Loucy (cell line): Measurements from ENCODE around the gene PLCD3.

Experiments used
- H2AFZ ChIP-seq: fragments of 200-600 bp; sonication (generic); 2 replicates; pipeline ENCODE4 v1.6.0; 2016; ENCODE audit warnings: antibody characterized with exemption, mild to moderate bottlenecking, low read length, moderate library complexity
- H3F3A ChIP-seq: fragments of 200-600 bp; 2 replicates; pipeline ENCODE4 v1.6.0; 2016; ENCODE audit warnings: antibody characterized with exemption, low read depth, mild to moderate bottlenecking
- H3K27me3 ChIP-seq: fragments of 200-600 bp; sonication (generic); 2 replicates; pipeline ENCODE4 v1.6.1; 2014; ENCODE audit warnings: low read length, mild to moderate bottlenecking; ENCODE audit not compliant: insufficient read depth, poor library complexity, severe bottlenecking
- H3K36me3 ChIP-seq: fragments of 200-600 bp; sonication (generic); 2 replicates; pipeline ENCODE4 v1.6.1; 2016; ENCODE audit warnings: low read length; ENCODE audit not compliant: insufficient read depth
- H3K4me1 ChIP-seq: fragments of 200-600 bp; sonication (generic); 2 replicates; pipeline ENCODE4 v1.5.1; 2014; ENCODE audit warnings: low read length, mild to moderate bottlenecking; ENCODE audit not compliant: insufficient read depth, poor library complexity, severe bottlenecking
- H3K4me2 ChIP-seq: fragments of 200-600 bp; sonication (generic); 2 replicates; pipeline ENCODE4 v1.6.0; 2014; ENCODE audit warnings: antibody characterized with exemption, low read length, low read depth, mild to moderate bottlenecking; ENCODE audit not compliant: poor library complexity, severe bottlenecking
- H3K4me3 ChIP-seq: fragments of 200-600 bp; sonication (generic); 2 replicates; pipeline ENCODE4 v1.5.1; 2014; ENCODE audit warnings: low read length, mild to moderate bottlenecking, mixed read lengths; ENCODE audit not compliant: poor library complexity, severe bottlenecking
- H3K79me2 ChIP-seq: fragments of 200-600 bp; sonication (generic); 2 replicates; pipeline ENCODE4 v1.6.1; 2014; ENCODE audit warnings: low read length; ENCODE audit not compliant: insufficient read depth
- H3K9ac ChIP-seq: fragments of 200-600 bp; sonication (generic); 2 replicates; pipeline ENCODE4 v1.6.0; 2014; ENCODE audit warnings: mild to moderate bottlenecking, low read depth, low read length, moderate library complexity; ENCODE audit not compliant: poor library complexity, severe bottlenecking
- H3K9me2 ChIP-seq: fragments of 200-600 bp; sonication (generic); replicated peaks from 2 replicates; pipeline ENCODE4 v1.6.1; 2016; ENCODE audit warnings: low read depth, low read length, mixed read lengths
- H3K9me3 ChIP-seq: fragments of 200-600 bp; sonication (generic); 2 replicates; pipeline ENCODE4 v1.6.1; 2014; ENCODE audit warnings: mild to moderate bottlenecking, antibody characterized with exemption, low read length, low read depth; ENCODE audit not compliant: insufficient read depth
- H4K20me1 ChIP-seq: fragments of 200-600 bp; sonication (generic); 2 replicates; pipeline ENCODE4 v1.6.0; 2014; ENCODE audit warnings: antibody characterized with exemption, low read length, mild to moderate bottlenecking; ENCODE audit not compliant: insufficient read depth, poor library complexity, severe bottlenecking
- CTCF ChIP-seq: fragments of 200-600 bp; sonication (generic); conservative IDR thresholded peaks from 2 replicates; pipeline ENCODE4 v1.5.1; 2014; ENCODE audit warnings: mild to moderate bottlenecking, antibody characterized with exemption, low read length
- EZH2phosphoT487 ChIP-seq: fragments of 200-600 bp; IDR thresholded peaks from 2 replicates; pipeline ENCODE4 v1.6.1; 2018; ENCODE audit warnings: antibody characterized with exemption, mild to moderate bottlenecking, moderate library complexity, borderline replicate concordance

PLCD3 gene

GRCh38 chr17:45104497-45104896 is 27.8 kb downstream of the PLCD3 start:
- Histone ChIP-seq H3K36me3 (peaks cover 72% of the 10 kb centered on the region; the same call in 1 of the 2 replicates), H3K4me2 (no peak overlapping the region), H3K79me2 (no peaks in the 10 kb centered on the region), H3K4me1 (no peaks in the 10 kb centered on the region), H3F3A (no peaks in the 10 kb centered on the region), H3K4me3 (no peak overlapping the region), H4K20me1 (no peaks in the 10 kb centered on the region), H2AFZ (no peak overlapping the region), H3K27me3 (no peaks in the 10 kb centered on the region), H3K9ac (no peak overlapping the region), H3K9me2 (no peaks in the 10 kb centered on the region), H3K9me3 (no peaks in the 10 kb centered on the region)
- TF ChIP-seq CTCF = no peak
- no peak for TF ChIP-seq EZH2phosphoT487

- H3K9me2 ChIP-seq = no peaks in the 10 kb centered on the region
- no peaks in the 10 kb centered on the region for H4K20me1 ChIP-seq
- peaks cover 75% of the 10 kb centered on the region; the same call in 1 of the 2 replicates for H3K36me3 ChIP-seq
- H3K4me1 ChIP-seq = no peaks in the 10 kb centered on the region
- no peak overlapping the region for H2AFZ ChIP-seq
- no peaks in the 10 kb centered on the region for H3K79me2 ChIP-seq
- H3K4me2 ChIP-seq = no peak overlapping the region
- H3K4me3 ChIP-seq = no peak overlapping the region
- no peaks in the 10 kb centered on the region for H3K27me3 ChIP-seq
- no peaks in the 10 kb centered on the region for H3F3A ChIP-seq
- no peaks in the 10 kb centered on the region for H3K9me3 ChIP-seq
- no peak overlapping the region for H3K9ac ChIP-seq
- no peak for TF ChIP-seq CTCF
Measured at GRCh38 chr17:45104029-45104428, 28.3 kb downstream of the PLCD3 start.

GRCh38 chr17:45103269-45103795 is 29.0 kb downstream of the PLCD3 start:
- H3K79me2 ChIP-seq = no peaks in the 10 kb centered on the region
- no peaks in the 10 kb centered on the region for H3K27me3 ChIP-seq
- H3K9me2 ChIP-seq = no peaks in the 10 kb centered on the region
- H3K36me3 ChIP-seq = peaks cover 82% of the 10 kb centered on the region; the same call in 1 of the 2 replicates
- H3K4me1 ChIP-seq = no peaks in the 10 kb centered on the region
- no peak overlapping the region for H3K4me2 ChIP-seq
- H4K20me1 ChIP-seq = no peaks in the 10 kb centered on the region
- H3K9me3 ChIP-seq = no peaks in the 10 kb centered on the region
- no peak for TF ChIP-seq EZH2phosphoT487
- TF ChIP-seq CTCF = no peak
- H2AFZ ChIP-seq = no peak overlapping the region
- H3F3A ChIP-seq = no peaks in the 10 kb centered on the region
- H3K4me3 ChIP-seq = no peak overlapping the region
- H3K9ac ChIP-seq = no peak overlapping the region
